GM21825 (cell line): ENCODE results near the gene MTHFSD.

ENCODE experiments used
- ATAC-seq: cut with Tn5 transposase; IDR thresholded peaks from one replicate; pipeline ENCODE4 v1.9.1; 2021; ENCODE audit warnings: mild to moderate bottlenecking, moderate library complexity; ENCODE audit not compliant: unreplicated experiment

MTHFSD gene

DNA sequence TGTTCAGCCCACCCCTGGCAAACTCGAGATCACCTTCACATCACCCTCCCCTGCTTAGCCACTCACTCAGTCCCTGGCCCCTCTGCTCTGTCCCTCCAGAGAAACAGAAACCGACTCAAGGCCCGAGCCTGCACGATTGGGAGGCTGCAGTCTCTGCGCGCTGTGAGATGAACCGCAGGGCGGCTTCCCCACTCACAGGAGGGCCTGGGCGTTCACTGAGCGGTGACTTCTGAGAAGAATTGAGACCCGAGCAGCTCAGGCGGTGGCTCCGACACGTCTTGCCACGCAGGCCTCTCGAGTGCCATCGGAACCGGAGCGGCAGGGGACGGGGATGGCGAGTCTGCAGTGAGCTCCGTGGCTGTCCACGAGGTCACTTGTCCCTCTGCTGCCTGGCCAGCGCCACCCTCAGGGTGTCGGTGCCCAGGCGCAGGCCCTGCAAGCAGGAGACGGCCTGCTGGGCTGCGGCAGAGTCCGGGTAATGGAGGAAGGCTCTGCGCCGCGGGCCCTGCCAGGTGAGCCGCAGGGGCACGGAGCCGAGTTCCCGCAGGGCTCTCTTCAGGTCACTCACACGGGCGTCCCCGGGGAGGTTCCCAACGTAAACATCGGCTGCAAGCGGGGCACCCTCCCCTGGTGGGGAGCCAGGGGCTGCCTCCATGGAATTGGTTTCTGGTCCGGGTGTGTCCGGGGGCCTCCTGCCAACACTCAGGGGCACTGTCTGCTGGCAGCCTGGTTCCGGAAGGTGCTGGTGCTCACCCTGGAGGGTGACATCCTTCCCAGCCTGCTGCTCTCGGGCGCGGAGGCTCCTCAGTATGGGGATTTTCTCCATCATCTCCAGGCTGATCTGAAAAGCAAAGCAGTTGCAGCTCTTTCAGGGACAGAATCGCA lies 23.2 kb downstream of the MTHFSD start:
- ATAC-seq = no peak

DNA sequence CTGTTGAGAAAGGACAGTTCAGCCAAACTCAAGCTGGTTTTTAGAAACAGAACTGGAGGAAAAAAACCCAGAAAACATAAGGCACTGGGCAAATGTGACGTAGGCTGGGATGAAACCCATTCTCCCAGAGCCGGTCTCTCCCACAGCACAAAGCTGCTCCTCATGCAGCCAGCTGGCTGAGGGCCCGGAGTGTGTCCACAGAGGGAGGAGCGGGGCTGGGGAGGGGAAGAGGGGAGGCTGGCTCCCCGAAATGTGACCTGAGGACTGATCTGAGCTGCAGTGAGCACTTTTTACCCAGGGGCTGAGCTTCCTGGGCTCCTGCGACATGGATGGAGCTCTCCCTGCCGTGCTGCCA lies 23.9 kb downstream of the MTHFSD start:
- ATAC-seq = no peak

DNA sequence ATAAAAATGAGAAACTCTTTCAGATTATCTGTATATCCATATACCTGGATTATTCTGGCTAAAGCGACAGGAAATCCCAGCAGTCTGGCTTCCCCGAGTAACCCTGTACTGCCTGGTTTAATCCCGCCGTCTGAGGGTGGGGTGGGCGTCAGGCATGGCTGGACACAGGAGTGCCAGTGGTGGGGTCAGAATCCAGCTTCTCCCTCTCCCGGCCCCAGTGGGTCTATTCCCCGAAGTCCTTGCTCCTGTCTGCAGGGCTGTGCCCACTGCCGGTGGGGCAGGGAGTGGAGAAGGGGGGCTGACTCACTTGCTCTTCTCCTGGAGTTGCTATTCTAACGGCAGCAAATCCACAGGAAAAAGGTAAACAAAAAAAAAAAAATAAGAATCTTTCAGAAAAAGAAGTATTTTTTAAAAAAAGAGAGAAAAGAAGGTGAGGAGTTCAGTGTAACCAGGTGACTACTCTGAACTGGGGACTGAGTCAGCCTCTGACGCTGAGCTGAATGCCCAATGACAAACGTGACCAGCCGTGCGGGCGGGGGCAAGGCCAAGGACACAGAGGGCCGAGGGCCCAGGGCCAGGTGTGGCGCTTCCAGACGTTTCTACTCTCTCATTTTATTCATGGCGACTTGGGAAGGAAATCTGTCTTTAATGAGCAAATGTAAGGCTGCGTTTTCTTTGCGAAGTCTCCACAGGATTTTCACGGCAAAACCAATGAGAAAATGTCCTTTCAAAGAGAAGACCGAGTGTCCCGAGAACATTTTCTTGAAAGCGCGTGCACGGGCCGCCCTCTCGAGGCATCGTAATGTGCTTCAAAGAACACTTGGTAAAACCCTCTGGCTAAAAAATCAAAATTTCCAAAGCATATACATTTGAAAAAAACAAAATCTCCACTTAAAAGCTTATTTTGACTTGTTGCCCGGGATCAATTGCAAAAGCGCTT lies 24.5 kb downstream of the MTHFSD start:
- ATAC-seq = no peak

DNA sequence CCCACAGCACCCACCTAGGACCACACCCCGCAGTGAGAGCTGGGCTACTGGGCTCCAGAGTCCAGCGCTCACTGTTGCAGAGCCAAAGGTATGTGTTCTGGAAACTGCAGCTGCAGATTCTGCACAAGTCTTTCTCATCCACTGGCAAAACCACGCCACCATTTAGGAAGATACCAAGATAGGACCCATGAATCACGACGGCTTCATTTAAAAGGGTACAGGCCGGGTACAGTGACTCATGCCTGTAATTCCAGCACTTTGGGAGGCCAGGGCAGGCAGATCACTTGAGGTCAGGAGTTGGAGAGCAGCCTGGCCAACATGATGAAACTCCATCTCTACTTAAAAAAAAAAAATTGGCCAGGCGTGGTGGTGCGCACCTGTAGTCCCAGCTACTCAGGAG lies 25.9 kb downstream of the MTHFSD start:
- no peak for ATAC-seq

DNA sequence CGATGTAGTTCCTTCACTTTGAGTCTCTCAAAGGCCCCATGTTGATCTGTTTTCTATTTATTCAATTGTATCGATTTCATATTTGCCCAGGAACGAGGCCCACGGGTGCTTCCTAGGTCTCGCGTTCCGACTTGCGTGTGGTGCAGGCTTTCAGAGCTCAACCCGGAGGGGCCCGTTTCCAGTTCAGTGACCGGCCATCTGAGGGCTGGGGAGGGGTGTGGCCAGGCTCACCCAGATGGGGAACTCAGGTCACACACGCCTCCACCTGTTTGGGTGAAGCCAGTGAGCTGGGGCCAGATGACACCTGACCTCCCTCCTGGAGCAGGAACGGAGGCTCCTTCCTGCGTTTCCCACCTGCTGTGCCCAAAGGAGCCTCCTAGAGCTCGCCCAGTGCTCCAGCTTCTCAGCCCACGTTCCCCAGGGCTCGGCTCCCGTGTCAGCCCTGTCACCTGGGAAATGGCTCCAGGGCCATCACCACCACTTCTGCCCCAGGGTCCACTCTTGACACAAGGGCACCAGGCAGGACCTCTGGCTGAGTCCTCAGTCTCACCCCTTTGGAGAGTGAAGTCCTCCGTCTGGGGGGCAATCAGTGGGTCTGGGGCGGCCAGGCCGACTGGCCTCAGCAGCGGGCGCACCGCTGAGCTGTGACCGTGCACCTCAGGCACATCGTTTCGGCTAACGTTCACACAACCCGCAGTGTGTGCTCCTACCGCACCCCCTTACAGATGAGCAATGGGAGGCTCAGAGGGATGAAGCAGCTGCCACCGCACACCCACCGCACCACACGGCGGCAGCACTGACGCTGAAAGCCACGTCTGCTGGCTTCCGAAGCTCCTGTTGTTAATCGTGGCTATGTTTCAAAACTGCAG lies 26.7 kb downstream of the MTHFSD start:
- ATAC-seq = no peak

DNA sequence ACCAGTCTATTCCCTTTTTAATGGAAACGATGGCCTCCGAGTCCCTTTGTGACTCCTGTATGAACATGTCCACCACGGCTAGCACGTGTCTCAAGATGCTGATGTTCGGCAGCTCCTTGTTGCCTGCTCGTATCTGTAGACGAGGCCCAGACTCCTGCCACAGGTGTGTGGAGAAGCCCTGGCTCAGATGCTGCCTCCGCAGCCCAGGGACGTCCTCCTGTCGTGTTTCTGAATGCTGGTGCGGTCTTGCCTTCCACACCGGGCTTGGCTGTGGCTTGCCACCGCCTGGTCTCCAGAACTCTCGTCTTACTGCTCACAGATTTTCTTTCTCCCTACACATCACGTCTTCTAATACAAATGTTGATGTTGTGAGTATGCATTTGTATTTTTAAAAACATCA lies 27.7 kb downstream of the MTHFSD start:
- ATAC-seq = no peak

DNA sequence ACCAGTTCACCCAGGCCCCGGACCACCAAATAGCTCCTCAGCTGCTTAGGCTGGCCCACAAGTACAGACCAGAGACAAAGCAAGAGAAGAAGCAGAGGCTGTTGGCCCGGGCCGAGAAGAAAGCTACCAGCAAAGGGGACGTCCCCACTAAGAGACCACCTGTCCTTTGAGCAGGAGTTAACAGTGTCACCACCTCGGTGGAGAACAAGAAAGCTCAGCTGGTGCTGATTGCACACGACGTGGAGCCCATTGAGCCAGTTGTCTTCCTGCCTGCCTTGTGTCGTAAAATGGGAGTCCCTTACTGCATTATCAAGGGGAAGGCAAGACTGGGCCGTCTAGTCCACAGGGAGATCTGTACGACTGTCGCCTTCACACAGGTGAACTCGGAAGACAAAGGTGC lies 29.3 kb downstream of the MTHFSD start:
- no peak for ATAC-seq

DNA sequence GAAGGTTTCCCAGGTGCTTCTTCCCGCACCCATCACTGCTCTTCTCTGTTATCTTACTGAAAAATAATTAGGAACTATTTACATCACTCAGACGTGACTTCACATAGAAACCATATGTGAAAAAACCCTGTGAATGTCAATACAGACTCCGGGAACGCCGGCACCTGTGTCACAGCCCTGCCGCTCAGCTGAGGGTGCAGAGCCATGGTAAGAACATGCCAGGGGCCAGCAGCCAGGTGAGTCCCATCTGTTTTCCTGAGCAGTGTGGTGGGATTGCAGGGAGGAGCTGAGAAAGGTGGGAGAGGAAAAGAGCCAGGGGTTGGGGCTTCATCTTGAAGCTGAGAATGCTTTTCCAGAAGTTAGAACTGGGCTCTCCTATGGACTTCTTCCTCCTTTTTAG lies 31.0 kb downstream of the MTHFSD start:
- no peak for ATAC-seq

DNA sequence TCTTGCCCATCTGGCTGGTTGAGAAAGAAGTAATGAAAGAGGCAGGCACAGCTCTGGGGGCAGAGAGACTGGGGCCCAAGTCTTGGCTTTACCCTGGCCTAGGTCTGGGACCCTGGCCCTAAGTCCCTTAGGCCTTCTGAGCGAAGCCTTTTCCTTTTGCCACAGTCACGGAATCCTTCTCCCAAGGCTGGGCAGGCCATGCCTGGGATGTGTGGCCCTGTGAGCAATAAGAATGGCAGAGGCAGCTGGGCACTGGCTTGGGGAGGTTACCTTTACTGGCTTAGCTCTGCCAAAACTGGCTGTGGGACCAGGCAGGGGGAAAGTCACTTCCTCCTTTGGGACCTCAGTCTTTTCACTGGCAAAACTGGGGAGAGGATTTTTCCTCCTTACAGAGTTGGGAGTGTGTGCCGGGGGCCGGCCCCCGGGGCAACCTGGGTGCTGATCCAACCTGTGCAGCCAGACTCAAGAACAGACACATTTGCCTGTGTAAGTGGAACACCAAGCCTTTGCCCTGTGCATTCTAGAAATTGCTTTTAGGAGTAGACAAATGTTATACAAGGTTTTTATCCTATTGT lies 31.8 kb downstream of the MTHFSD start:
- ATAC-seq = no peak

DNA sequence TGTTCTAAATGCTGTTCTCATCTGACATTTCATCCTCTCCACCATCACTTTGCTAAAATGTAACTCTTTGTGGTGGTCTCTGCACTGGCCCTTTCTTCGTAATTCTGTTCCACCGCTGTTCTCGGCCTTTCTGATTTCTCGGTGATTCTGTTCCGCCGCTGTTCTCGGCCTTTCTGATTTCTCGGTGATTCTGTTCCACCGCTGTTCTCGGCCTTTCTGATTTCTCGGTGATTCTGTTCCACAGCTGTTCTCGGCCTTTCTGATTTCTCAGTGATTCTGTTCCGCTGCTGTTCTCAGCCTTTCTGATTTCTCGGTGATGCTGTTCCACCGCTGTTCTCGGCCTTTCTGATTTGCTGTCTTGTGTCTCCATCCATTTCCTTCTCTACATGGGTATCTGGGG lies 32.4 kb downstream of the MTHFSD start:
- ATAC-seq = no peak

DNA sequence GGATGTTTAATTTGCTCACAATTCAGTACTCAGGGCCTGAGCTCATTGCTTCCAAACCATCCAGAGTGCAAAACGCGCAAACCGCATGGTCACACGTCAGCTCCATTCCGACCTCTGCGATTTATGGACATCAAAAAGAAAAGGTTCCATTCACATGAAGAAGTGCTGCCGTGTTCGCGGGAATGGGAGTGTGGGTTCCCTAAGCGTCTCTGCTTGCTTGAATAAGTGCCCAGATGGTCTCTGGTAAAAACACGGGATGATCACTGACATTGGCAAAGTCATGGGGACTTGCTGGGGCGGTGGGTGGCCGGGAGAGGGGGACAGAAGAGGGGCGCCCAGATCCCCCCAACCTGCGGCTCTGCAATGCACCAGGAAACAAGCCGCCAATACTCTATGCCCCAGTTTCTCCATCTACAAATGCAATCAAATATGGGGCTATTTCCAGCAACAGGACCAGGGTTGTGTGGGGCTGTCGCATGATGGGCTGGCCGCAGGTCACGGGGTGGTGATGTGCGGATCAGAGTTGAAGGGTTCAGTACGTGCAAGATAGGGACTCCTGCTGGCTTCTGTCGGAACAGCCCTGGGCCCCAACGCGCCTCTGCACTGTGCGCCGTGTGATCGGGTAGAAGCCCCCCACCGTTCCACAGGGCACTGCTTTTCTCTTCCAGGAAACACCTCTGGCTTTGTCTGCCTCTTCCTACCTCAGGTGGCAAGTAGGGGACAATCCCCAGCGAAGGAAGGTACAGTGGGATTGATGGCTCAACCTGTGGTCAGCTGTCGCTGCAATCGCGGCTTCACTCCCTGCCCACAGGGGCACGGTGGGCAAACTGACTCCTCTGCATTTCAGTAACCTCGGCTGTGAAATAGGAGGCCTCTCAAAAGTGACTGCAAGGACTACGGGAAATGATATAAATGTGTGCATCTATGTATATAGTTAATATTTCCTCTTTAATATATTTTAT lies 33.5 kb downstream of the MTHFSD start:
- no peak for ATAC-seq

DNA sequence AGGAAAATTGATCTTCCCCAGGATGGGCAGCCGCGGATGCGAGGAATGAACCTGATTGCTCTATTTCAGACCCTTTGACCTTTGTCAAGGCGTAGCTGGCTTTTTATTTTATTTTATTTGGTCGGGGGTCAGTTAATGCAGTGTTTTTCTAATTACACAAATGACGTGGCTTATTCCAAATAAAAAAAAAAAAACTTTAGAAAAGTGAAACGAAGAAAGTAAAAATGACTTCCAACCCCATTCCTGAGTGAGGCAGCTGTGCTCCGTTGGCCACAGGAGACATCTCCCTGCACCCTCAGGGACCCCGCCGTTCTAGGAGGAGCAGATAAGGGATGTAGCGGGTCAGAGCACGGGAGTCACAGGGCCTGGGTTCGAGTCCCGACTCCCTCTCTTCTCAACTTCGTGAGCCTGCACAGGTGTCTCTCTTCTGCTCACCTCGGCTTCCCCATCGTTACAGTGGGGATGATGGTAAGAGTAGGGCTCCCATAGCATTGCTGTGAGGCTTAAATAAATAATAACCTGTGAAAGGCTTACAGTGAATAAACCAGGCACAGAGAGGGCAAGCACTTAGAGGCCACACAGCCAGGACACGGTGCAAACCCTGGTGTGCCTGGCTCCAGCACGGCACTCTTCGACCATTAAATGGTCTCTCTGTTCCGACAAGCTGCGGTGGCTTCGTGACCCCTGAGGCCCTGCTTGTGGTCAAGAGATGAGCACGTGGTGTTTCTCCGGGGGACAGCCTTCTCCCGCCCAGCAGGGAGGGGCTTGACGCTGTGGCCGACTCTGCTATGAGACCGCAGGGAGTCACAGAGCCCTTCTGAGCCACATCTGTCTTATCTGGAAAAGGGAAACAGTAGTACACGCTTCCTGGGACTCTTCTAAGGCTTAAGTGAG lies 34.5 kb downstream of the MTHFSD start:
- no peak for ATAC-seq

DNA sequence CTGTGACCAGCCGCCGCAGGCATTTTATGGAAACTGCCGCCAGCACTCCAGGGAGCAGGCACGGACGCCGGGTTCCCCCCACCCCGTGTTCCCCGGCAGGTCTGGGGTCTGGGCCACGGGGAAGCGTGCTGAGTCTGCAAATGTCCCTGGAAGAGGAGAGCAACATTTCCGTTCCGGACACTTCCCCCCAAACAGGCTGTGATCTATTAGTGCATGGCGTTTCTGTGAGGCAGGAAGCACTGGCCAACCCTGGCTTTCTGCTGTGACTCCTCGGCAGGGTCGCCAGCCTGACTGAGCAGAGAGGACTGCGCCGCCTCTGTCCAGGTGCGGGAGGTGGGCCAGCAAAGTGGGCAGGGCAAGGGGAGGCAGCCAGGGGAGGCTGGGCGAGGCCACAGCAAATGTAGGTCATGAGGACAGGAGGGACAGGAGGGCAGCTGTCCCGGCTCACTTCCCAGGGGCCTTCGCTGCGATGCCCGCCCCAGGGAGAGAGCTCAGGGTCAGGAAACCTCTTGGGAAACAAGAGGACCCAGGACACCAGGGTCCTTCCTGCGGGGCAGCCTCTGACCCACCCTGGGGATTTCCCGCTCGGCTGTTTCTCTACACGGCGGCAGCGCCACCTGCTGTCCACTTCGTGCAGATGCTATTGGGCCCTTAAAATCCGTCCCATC lies 35.3 kb downstream of the MTHFSD start:
- ATAC-seq = no peak

DNA sequence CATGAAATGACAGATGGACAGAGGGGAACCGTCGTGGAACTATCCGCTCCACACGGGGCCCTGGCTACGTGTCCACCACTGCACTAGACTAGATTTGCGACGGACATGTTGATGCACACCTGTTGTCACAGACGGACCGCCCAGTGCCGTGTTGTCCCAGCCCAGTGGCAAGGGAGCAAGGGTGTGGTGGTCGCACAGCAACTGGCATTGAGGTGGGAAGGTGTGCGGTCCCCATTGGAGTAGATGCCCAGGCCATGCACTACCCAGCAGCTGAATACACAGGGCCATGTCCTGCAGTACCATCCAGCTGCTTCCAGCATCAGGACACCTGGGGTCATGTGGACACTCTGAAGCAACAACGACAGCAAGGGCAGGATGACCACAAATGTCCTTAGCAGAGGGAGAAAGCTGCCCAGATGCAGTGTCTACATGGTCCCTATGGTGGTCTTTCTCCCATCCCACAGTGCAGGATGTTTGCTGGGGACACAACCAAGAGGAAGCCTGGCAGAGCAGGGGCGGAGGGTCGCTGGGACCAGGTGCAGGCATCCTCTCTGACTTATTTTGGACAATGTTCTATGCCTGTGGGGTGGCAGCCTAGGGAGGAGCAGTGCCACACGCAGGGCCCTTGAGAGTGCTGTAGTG lies 35.9 kb downstream of the MTHFSD start:
- no peak for ATAC-seq

DNA sequence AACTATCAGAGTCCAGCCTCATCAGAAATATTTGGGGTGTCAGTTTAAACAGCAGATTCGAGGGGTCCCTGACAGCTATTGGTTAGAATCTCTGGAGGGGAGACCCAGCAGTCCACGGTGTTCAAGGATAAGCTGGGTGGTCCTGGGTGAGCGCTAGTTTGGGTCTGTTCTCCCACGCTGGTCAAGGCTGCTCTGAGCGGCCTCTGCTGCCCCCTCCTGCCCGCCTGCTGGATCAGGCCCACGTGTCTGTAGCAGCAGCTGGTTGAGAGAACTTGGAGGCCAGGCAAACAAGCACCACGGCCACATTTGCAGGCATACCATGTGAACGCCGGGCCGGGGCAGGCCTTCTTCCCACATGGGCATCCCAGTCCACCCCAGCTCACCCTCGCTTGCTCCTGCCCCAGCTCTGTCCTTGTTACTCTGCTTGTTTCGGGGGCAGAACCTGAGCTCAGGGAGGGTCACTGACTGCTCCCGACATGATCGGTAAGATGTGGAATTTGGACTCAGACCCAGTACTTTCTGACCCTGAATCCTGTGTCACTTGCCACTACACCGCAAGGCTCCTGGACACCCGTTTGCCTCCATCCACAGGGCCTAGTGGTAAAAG lies 37.3 kb downstream of the MTHFSD start:
- no peak for ATAC-seq

DNA sequence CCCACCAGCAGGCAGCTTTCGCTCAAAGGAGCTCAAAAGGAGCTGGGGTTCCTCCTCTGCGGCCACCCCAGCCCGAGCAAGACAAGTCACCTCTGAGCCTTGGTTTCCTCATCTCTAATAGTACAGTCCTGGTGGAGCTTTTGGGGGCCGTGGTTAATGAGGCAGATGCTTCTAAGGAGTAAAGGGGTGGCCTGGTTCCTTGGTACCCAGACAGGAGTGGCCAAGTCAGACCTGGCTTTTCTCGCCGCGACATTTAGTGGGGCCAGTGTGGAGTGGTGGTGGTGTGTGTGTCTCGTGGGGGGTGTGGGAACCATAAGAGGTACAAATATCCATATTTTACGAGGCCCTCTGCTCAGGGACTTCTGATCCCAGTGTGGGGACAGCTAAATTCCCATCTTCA lies 38.0 kb downstream of the MTHFSD start:
- ATAC-seq = no peak

DNA sequence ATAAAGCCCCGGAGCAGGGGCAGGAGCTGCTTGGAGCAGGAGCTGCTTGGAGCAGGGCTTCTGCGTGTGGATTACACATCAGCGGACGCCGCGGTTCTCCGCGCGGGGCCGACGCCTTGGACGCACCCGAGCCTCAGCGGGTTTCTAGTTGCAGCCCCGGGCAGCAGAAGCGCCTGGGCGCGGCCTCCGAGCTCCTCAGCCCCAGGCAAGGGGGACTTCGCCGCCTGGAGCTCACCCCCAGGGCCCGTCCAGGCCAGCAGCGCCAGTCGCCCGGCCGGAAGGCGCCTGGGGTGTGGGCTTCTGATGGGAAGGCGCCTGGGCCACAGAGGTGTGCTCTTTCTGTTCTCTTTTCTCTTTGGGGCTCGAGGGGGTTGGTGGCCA lies 38.4 kb downstream of the MTHFSD start:
- ATAC-seq = no peak
